GM12864 (cell line): ENCODE data around the gene B4GALT7.
A peak's percentile ranks its signal among the peaks of the same experiment; 100 is the strongest.

Source experiments
- DNase-seq: peaks from one replicate; pipeline ENCODE4 v3.0.0-alpha.2; 2011; ENCODE audit warnings: low read depth
- H3K4me3 ChIP-seq: 2 replicates; pipeline ENCODE4 v1.5.1; 2011; ENCODE audit warnings: mild to moderate bottlenecking, low read depth, low read length, control low read depth
- CTCF ChIP-seq: IDR thresholded peaks from 2 replicates; pipeline ENCODE4 v1.5.1; 2011; ENCODE audit warnings: low read depth, mild to moderate bottlenecking, moderate library complexity, low read length, control low read depth, inconsistent platforms; ENCODE audit errors: missing control alignments

Gene B4GALT7

GRCh38 chr5:177599731-177600507 lies at the start of gene B4GALT7:
Gene B4GALT7 (plus strand): TSS chr5:177600132. CDS start chr5:177600211, 79 bp downstream.
- TF ChIP-seq CTCF = no peak
- peak within 1 kb of the TSS; percentile 75 for H3K4me3 ChIP-seq
- no peak for DNase-seq

GRCh38 chr5:177552839-177553455 lies 47.0 kb upstream of the B4GALT7 start:
- no peak for DNase-seq
- no peak for TF ChIP-seq CTCF
- H3K4me3 ChIP-seq = peak overlapping the region; percentile 90

GRCh38 chr5:177553671-177554429 lies 46.1 kb upstream of the B4GALT7 start:
- H3K4me3 ChIP-seq = peak overlapping the region; percentile 90
- TF ChIP-seq CTCF = no peak
- no peak for DNase-seq

GRCh38 chr5:177554474-177555111 lies 45.3 kb upstream of the B4GALT7 start, which contains the start of gene FAM193B:
Gene FAM193B (minus strand): TSS chr5:177554563. CDS start chr5:177554458, 105 bp downstream.
- peak within 1 kb of the TSS; percentile 90 for H3K4me3 ChIP-seq
- peak; percentile 70 for DNase-seq
- TF ChIP-seq CTCF = peak; percentile 23

- no peak for TF ChIP-seq CTCF
- peak overlapping the region; percentile 69; the same call in 1 of the 2 replicates for H3K4me3 ChIP-seq
- no peak for DNase-seq
Measured at GRCh38 chr5:177555228-177555627, 44.7 kb upstream of the B4GALT7 start.

GRCh38 chr5:177555665-177556064 lies 44.3 kb upstream of the B4GALT7 start:
- no peak for TF ChIP-seq CTCF
- DNase-seq = no peak
- no peak overlapping the region for H3K4me3 ChIP-seq
